HEK293 (cell line): ENCODE results near the gene PTPRH.

Source experiments
- CTCF ChIA-PET: fragments of 350-600 bp; formaldehyde crosslinking; extraction: SDS; loops from one replicate; lab custom pipeline; 2021; ENCODE audit warnings: antibody characterized with exemption; lab: Yijun Ruan, JAX
- POLR2A ChIA-PET: fragments of 300-600 bp; formaldehyde crosslinking; extraction: SDS; loops from one replicate; lab custom pipeline; 2020; ENCODE audit warnings: antibody characterized with exemption, inconsistent platforms; lab: Yijun Ruan, JAX
- H3K27ac ChIP-seq: fragments of 200-500 bp; sonication (Bioruptor generic); 2 replicates; pipeline ENCODE4 v1.5.1; 2014; ENCODE audit warnings: low read depth, low read length, control low read depth, inconsistent platforms; ENCODE audit errors: extremely low read depth
- H3K36me3 ChIP-seq, 2 experiments: fragments of 200-500 bp in 1 of 2; sonication (Bioruptor generic) in 1 of 2; 1 replicate in 1 of 2; 2 replicates in 1 of 2; pipeline ENCODE4 v1.5.1; 2014 to 2017; ENCODE audit warnings: inconsistent platforms in 2 of 2, low read length in 2 of 2; ENCODE audit not compliant: control insufficient read depth in 2 of 2, insufficient read depth in 1 of 2
- H3K4me1 ChIP-seq: fragments of 200-500 bp; sonication (Bioruptor generic); 2 replicates; pipeline ENCODE4 v1.5.1; 2014; ENCODE audit warnings: mild to moderate bottlenecking, low read length, inconsistent platforms; ENCODE audit not compliant: control insufficient read depth, insufficient read depth
- H3K4me3 ChIP-seq: 2 replicates; pipeline ENCODE4 v1.5.1; 2011; ENCODE audit warnings: low read depth, mild to moderate bottlenecking, control low read depth, low read length, moderate library complexity
- H3K9me3 ChIP-seq: fragments of 200-500 bp; sonication (Bioruptor generic); 2 replicates; pipeline ENCODE4 v1.5.1; 2014; ENCODE audit warnings: low read depth, low read length, inconsistent platforms; ENCODE audit not compliant: control insufficient read depth, insufficient read depth
- GLIS2 ChIP-seq: fragments of 450-650 bp; formaldehyde crosslinking; IDR thresholded peaks from 2 replicates; pipeline ENCODE4 v1.5.1; 2016; ENCODE audit warnings: missing biosample characterization, missing genetic modification characterization
- KLF16 ChIP-seq: fragments of 450-650 bp; formaldehyde crosslinking; IDR thresholded peaks from 2 replicates; pipeline ENCODE4 v1.5.1; 2017; ENCODE audit warnings: missing biosample characterization, missing genetic modification characterization
- MZF1 ChIP-seq: fragments of 450-650 bp; formaldehyde crosslinking; IDR thresholded peaks from 2 replicates; pipeline ENCODE4 v1.5.1; 2017; ENCODE audit warnings: missing biosample characterization, missing genetic modification characterization, borderline replicate concordance
- SCRT1 ChIP-seq: fragments of 450-650 bp; formaldehyde crosslinking; IDR thresholded peaks from 2 replicates; pipeline ENCODE4 v1.5.1; 2016; ENCODE audit warnings: missing biosample characterization, missing genetic modification characterization, borderline replicate concordance
- YY2 ChIP-seq: fragments of 450-650 bp; formaldehyde crosslinking; IDR thresholded peaks from 2 replicates; pipeline ENCODE4 v1.5.1; 2016; ENCODE audit warnings: missing biosample characterization, missing genetic modification characterization
- ZBTB8A ChIP-seq: fragments of 450-650 bp; formaldehyde crosslinking; IDR thresholded peaks from 2 replicates; pipeline ENCODE4 v1.5.1; 2016; ENCODE audit warnings: missing biosample characterization, missing genetic modification characterization
- ZFP69B ChIP-seq: fragments of 450-650 bp; formaldehyde crosslinking; IDR thresholded peaks from 2 replicates; pipeline ENCODE4 v1.5.1; 2016; ENCODE audit warnings: missing biosample characterization, missing genetic modification characterization
- ZNF335 ChIP-seq: fragments of 450-650 bp; formaldehyde crosslinking; conservative IDR thresholded peaks from 2 replicates; pipeline ENCODE4 v1.5.1; 2016; ENCODE audit warnings: missing biosample characterization, missing genetic modification characterization
- ZNF391 ChIP-seq: fragments of 450-650 bp; formaldehyde crosslinking; IDR thresholded peaks from 2 replicates; pipeline ENCODE4 v1.5.1; 2016; ENCODE audit warnings: low read depth, missing biosample characterization, missing genetic modification characterization, borderline replicate concordance
- ZNF426 ChIP-seq: fragments of 450-650 bp; formaldehyde crosslinking; IDR thresholded peaks from 2 replicates; pipeline ENCODE4 v1.5.1; 2017; ENCODE audit warnings: missing biosample characterization, missing genetic modification characterization, mild to moderate bottlenecking, inconsistent platforms, moderate library complexity
- ZNF501 ChIP-seq: fragments of 450-650 bp; formaldehyde crosslinking; IDR thresholded peaks from 2 replicates; pipeline ENCODE4 v1.5.1; 2016; ENCODE audit warnings: missing biosample characterization, missing genetic modification characterization
- ZNF518A ChIP-seq: fragments of 450-650 bp; formaldehyde crosslinking; conservative IDR thresholded peaks from 2 replicates; pipeline ENCODE4 v1.5.1; 2016; ENCODE audit warnings: low read depth, missing biosample characterization, missing genetic modification characterization
- ZNF558 ChIP-seq: fragments of 450-650 bp; formaldehyde crosslinking; IDR thresholded peaks from 2 replicates; pipeline ENCODE4 v1.5.1; 2016; ENCODE audit warnings: missing biosample characterization, missing genetic modification characterization
- ZNF561 ChIP-seq: fragments of 450-650 bp; IDR thresholded peaks from 2 replicates; pipeline ENCODE4 v1.5.1; 2018; ENCODE audit warnings: missing biosample characterization, missing genetic modification characterization, borderline replicate concordance
- ZNF600 ChIP-seq: fragments of 450-650 bp; formaldehyde crosslinking; IDR thresholded peaks from 2 replicates; pipeline ENCODE4 v1.5.1; 2016; ENCODE audit warnings: missing biosample characterization, missing genetic modification characterization
- ZNF677 ChIP-seq: fragments of 450-650 bp; IDR thresholded peaks from 2 replicates; pipeline ENCODE4 v1.5.0; 2018; ENCODE audit warnings: missing biosample characterization, mild to moderate bottlenecking, missing genetic modification characterization, moderate library complexity
- ZNF776 ChIP-seq: fragments of 450-650 bp; formaldehyde crosslinking; IDR thresholded peaks from 2 replicates; pipeline ENCODE4 v1.5.0; 2017; ENCODE audit warnings: missing biosample characterization, missing genetic modification characterization, borderline replicate concordance
- ZXDB ChIP-seq: fragments of 450-650 bp; formaldehyde crosslinking; IDR thresholded peaks from 2 replicates; pipeline ENCODE4 v1.5.1; 2016; ENCODE audit warnings: missing biosample characterization, missing genetic modification characterization
- TF ChIP-seq, protein P1 (sequence below): fragments of 450-650 bp; formaldehyde crosslinking; IDR thresholded peaks from 2 replicates; pipeline ENCODE4 v1.5.0; 2017; ENCODE audit warnings: missing biosample characterization, missing genetic modification characterization, borderline replicate concordance
- TF ChIP-seq, protein P2 (sequence below): fragments of 450-650 bp; formaldehyde crosslinking; IDR thresholded peaks from 2 replicates; pipeline ENCODE4 v1.5.1; 2017; ENCODE audit warnings: missing biosample characterization, missing genetic modification characterization
- TF ChIP-seq, protein P3 (sequence below): fragments of 450-650 bp; formaldehyde crosslinking; IDR thresholded peaks from 2 replicates; pipeline ENCODE4 v1.5.1; 2016; ENCODE audit warnings: missing biosample characterization, missing genetic modification characterization
- TF ChIP-seq, protein P4 (sequence below): fragments of 450-650 bp; formaldehyde crosslinking; IDR thresholded peaks from 2 replicates; pipeline ENCODE4 v1.5.1; 2017; ENCODE audit warnings: missing biosample characterization, missing genetic modification characterization

PTPRH gene

GRCh38 chr19:55165952-55166529 lies 43.3 kb downstream of the PTPRH start (continued):
- TF ChIP-seq, protein P1, sequence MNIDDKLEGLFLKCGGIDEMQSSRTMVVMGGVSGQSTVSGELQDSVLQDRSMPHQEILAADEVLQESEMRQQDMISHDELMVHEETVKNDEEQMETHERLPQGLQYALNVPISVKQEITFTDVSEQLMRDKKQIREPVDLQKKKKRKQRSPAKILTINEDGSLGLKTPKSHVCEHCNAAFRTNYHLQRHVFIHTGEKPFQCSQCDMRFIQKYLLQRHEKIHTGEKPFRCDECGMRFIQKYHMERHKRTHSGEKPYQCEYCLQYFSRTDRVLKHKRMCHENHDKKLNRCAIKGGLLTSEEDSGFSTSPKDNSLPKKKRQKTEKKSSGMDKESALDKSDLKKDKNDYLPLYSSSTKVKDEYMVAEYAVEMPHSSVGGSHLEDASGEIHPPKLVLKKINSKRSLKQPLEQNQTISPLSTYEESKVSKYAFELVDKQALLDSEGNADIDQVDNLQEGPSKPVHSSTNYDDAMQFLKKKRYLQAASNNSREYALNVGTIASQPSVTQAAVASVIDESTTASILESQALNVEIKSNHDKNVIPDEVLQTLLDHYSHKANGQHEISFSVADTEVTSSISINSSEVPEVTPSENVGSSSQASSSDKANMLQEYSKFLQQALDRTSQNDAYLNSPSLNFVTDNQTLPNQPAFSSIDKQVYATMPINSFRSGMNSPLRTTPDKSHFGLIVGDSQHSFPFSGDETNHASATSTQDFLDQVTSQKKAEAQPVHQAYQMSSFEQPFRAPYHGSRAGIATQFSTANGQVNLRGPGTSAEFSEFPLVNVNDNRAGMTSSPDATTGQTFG (tag by site-specific recombination) = peak; percentile 32; the same call in 1 of the 2 replicates
- TF ChIP-seq ZNF391 (tag by site-specific recombination) = 0 out of 2 replicates have a peak, but pooled peaks have one; percentile 4
- TF ChIP-seq ZFP69B (tag by site-specific recombination) = peak; percentile 33; the same call in 1 of the 2 replicates
- TF ChIP-seq ZNF501 (tag by site-specific recombination) = peak; percentile 63; the same call in 1 of the 2 replicates
- peak; percentile 70; the same call in 1 of the 2 replicates for TF ChIP-seq ZNF600 (tag by site-specific recombination)
- peak; percentile 86 for TF ChIP-seq ZXDB (tag by site-specific recombination)
- peak; percentile 62; the same call in 1 of the 2 replicates for TF ChIP-seq ZNF561 (tag by site-specific recombination)
- TF ChIP-seq KLF16 (tag by site-specific recombination) = 0 out of 2 replicates have a peak, but pooled peaks have one; percentile 14
- TF ChIP-seq GLIS2 (tag by site-specific recombination) = peak; percentile 64

GRCh38 chr19:55161571-55162322 lies 47.6 kb downstream of the PTPRH start:
- Histone ChIP-seq H3K36me3 (no peaks in the 10 kb centered on the region), H3K4me1 (peaks cover 6% of the 10 kb centered on the region), H3K9me3 (no peaks in the 10 kb centered on the region), H3K4me3 (no peak overlapping the region), H3K27ac (no peak overlapping the region)
- POLR2A ChIA-PET = no interaction called here
- CTCF ChIA-PET = interaction anchor here (1.1 to 4.5 kb wide), 5 partner anchors 9 to 445 kb away, joined by 3 to 107 read pairs (median 4); no protein-coding TSS in a partner anchor
- TF ChIP-seq ZNF426 (tag by site-specific recombination) (no peak), ZNF776 (no peak), ZNF335 (tag by site-specific recombination) (no peak), MZF1 (tag by site-specific recombination) (no peak), SCRT1 (no peak), ZNF518A (tag by site-specific recombination) (no peak), ZNF558 (tag by site-specific recombination) (no peak), YY2 (tag by site-specific recombination) (no peak), ZNF677 (tag by site-specific recombination) (no peak), ZBTB8A (tag by site-specific recombination) (no peak)
- TF ChIP-seq, protein P2, sequence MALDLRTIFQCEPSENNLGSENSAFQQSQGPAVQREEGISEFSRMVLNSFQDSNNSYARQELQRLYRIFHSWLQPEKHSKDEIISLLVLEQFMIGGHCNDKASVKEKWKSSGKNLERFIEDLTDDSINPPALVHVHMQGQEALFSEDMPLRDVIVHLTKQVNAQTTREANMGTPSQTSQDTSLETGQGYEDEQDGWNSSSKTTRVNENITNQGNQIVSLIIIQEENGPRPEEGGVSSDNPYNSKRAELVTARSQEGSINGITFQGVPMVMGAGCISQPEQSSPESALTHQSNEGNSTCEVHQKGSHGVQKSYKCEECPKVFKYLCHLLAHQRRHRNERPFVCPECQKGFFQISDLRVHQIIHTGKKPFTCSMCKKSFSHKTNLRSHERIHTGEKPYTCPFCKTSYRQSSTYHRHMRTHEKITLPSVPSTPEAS (tag by site-specific recombination) = no peak
- TF ChIP-seq, protein P3, sequence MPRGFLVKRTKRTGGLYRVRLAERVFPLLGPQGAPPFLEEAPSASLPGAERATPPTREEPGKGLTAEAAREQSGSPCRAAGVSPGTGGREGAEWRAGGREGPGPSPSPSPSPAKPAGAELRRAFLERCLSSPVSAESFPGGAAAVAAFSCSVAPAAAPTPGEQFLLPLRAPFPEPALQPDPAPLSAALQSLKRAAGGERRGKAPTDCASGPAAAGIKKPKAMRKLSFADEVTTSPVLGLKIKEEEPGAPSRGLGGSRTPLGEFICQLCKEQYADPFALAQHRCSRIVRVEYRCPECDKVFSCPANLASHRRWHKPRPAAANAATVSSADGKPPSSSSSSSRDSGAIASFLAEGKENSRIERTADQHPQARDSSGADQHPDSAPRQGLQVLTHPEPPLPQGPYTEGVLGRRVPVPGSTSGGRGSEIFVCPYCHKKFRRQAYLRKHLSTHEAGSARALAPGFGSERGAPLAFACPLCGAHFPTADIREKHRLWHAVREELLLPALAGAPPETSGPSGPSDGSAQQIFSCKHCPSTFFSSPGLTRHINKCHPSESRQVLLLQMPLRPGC (tag by site-specific recombination) = no peak
- TF ChIP-seq, protein P4, sequence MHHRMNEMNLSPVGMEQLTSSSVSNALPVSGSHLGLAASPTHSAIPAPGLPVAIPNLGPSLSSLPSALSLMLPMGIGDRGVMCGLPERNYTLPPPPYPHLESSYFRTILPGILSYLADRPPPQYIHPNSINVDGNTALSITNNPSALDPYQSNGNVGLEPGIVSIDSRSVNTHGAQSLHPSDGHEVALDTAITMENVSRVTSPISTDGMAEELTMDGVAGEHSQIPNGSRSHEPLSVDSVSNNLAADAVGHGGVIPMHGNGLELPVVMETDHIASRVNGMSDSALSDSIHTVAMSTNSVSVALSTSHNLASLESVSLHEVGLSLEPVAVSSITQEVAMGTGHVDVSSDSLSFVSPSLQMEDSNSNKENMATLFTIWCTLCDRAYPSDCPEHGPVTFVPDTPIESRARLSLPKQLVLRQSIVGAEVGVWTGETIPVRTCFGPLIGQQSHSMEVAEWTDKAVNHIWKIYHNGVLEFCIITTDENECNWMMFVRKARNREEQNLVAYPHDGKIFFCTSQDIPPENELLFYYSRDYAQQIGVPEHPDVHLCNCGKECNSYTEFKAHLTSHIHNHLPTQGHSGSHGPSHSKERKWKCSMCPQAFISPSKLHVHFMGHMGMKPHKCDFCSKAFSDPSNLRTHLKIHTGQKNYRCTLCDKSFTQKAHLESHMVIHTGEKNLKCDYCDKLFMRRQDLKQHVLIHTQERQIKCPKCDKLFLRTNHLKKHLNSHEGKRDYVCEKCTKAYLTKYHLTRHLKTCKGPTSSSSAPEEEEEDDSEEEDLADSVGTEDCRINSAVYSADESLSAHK (tag by site-specific recombination) = no peak
